Suprapubic skin (tissue), 4 donors: ENCODE results near the gene YOD1. TPM values are rescaled to one million over a fixed set of nuclear protein-coding genes. Genes with fewer than 3 reads are reported as not detected.

Experiments
- DNase-seq, 2 donors: peaks; one replicate each; pipeline ENCODE4 v3.0.0-alpha.2; 2019; ENCODE audit warnings: low spot score in 2 of 2
- H3K27ac ChIP-seq: fragments of 200-600 bp; sonication (generic); one replicate; pipeline ENCODE4 v1.5.1; 2019
- H3K27me3 ChIP-seq: fragments of 200-600 bp; sonication (generic); one replicate; pipeline ENCODE4 v1.5.1; 2019
- H3K36me3 ChIP-seq: fragments of 200-600 bp; sonication (generic); one replicate; pipeline ENCODE4 v1.5.1; 2019
- H3K4me1 ChIP-seq: fragments of 200-600 bp; sonication (generic); one replicate; pipeline ENCODE4 v1.5.1; 2019
- H3K4me3 ChIP-seq: fragments of 200-600 bp; sonication (generic); one replicate; pipeline ENCODE4 v1.5.1; 2019; ENCODE audit warnings: mild to moderate bottlenecking
- H3K9me3 ChIP-seq: fragments of 200-600 bp; sonication (generic); one replicate; pipeline ENCODE4 v1.5.1; 2019
- CTCF ChIP-seq, 2 donors: fragments of 200-600 bp in 1 of 2; fragments of 450-650 bp in 1 of 2; sonication (generic) in 1 of 2; IDR thresholded peaks; one replicate each; pipeline ENCODE4 v1.5.1; 2016 to 2019; ENCODE audit warnings: antibody characterized with exemption in 2 of 2, mild to moderate bottlenecking in 1 of 2, moderate library complexity in 1 of 2
- EP300 ChIP-seq: sonication (generic); formaldehyde crosslinking; IDR thresholded peaks from one replicate; pipeline ENCODE4 v1.6.1; 2017; ENCODE audit warnings: antibody characterized with exemption
- POLR2A ChIP-seq, 2 donors: fragments of 450-650 bp; IDR thresholded peaks; one replicate each; pipeline ENCODE4 v1.6.1; 2017; ENCODE audit warnings: antibody characterized with exemption in 2 of 2, mild to moderate bottlenecking in 2 of 2, moderate library complexity in 2 of 2
- POLR2AphosphoS5 ChIP-seq, 3 donors: sonication (generic); formaldehyde crosslinking; IDR thresholded peaks; one replicate each; pipeline ENCODE4 v1.6.1; 2017; ENCODE audit warnings: antibody characterized with exemption in 3 of 3
- WGBS: methylation state at CpG from one replicate; pipeline ENCODE4 v1.1.5; 2018; 5-methylcytosine and 5-hydroxymethylcytosine counted together
- total RNA-seq, 4 donors: library from RNA; depleted of rRNA; stranded (reverse); fragments of >200 nt; gene quantifications; one replicate each; pipeline ENCODE4 v1.1.0, GENCODE V29; 2016

YOD1 gene
- total RNA-seq, 4 donors from 2014 or later: 20.4 to 63.6 (median 42.8) TPM

- Histone ChIP-seq H3K4me3 (no peak overlapping the region), H3K27ac (no peak overlapping the region), H3K4me1 (peaks cover 21% of the 10 kb centered on the region), H3K36me3 (peaks cover 9% of the 10 kb centered on the region), H3K9me3 (no peaks in the 10 kb centered on the region), H3K27me3 (no peaks in the 10 kb centered on the region)
- no peak for DNase-seq
- TF ChIP-seq CTCF (IDR thresholded peaks at IDR 0.05): peak; percentile 79 to 87
- TF ChIP-seq EP300: no peak
- TF ChIP-seq POLR2A (IDR thresholded peaks at IDR 0.05): no peak
- 36% methylated on average over 6 of the region's 6 CpGs for WGBS
Observed at GRCh38 chr1:207077470-207078377, 26.7 kb upstream of the YOD1 start.

- Histone ChIP-seq H3K9me3 (no peaks in the 10 kb centered on the region), H3K4me3 (no peak overlapping the region), H3K36me3 (peaks cover 16% of the 10 kb centered on the region), H3K27me3 (no peaks in the 10 kb centered on the region), H3K27ac (no peak overlapping the region), H3K4me1 (peaks cover 21% of the 10 kb centered on the region)
- no peak for TF ChIP-seq EP300
- no peak for TF ChIP-seq POLR2A (IDR thresholded peaks at IDR 0.05)
- no peak for DNase-seq
- WGBS: 92% methylated on average over 1 of the region's 1 CpG
Observed at GRCh38 chr1:207077012-207077411, 26.0 kb upstream of the YOD1 start.

- Histone ChIP-seq H3K4me3 (no peak overlapping the region), H3K27ac (no peak overlapping the region), H3K9me3 (no peaks in the 10 kb centered on the region), H3K4me1 (peaks cover 21% of the 10 kb centered on the region), H3K36me3 (peaks cover 22% of the 10 kb centered on the region), H3K27me3 (no peaks in the 10 kb centered on the region)
- 74% methylated on average over 5 of the region's 5 CpGs for WGBS
- no peak for DNase-seq
- TF ChIP-seq CTCF (IDR thresholded peaks at IDR 0.05): no peak
- no peak for TF ChIP-seq POLR2A (IDR thresholded peaks at IDR 0.05)
Observed at GRCh38 chr1:207076181-207076955, 25.4 kb upstream of the YOD1 start.

- no peak overlapping the region for H3K4me3 ChIP-seq
- no peak for DNase-seq
- TF ChIP-seq POLR2AphosphoS5 (IDR thresholded peaks at IDR 0.05) (no peak), EP300 (no peak), POLR2A (IDR thresholded peaks at IDR 0.05) (no peak), CTCF (IDR thresholded peaks at IDR 0.05) (no peak)
- peaks cover 21% of the 10 kb centered on the region for H3K4me1 ChIP-seq
- H3K9me3 ChIP-seq: no peaks in the 10 kb centered on the region
- H3K36me3 ChIP-seq: peaks cover 44% of the 10 kb centered on the region
- H3K27ac ChIP-seq: peak overlapping the region; percentile 5
- 54% methylated on average over 4 of the region's 4 CpGs for WGBS
- no peaks in the 10 kb centered on the region for H3K27me3 ChIP-seq
Observed at GRCh38 chr1:207073906-207074820, 23.2 kb upstream of the YOD1 start.

GRCh38 chr1:207072233-207072632, 21.2 kb upstream of the YOD1 start:
- DNase-seq: no peak
- TF ChIP-seq POLR2A (IDR thresholded peaks at IDR 0.05) (no peak), POLR2AphosphoS5 (IDR thresholded peaks at IDR 0.05) (no peak)
- Histone ChIP-seq H3K36me3 (peaks cover 64% of the 10 kb centered on the region), H3K27me3 (no peaks in the 10 kb centered on the region), H3K4me1 (peaks cover 13% of the 10 kb centered on the region), H3K27ac (no peak overlapping the region), H3K4me3 (no peak overlapping the region), H3K9me3 (no peaks in the 10 kb centered on the region)
- 90% methylated on average over 5 of the region's 8 CpGs for WGBS
